AG08395 (cell line): ENCODE results near the gene DPYD.
A peak's percentile ranks its signal among the peaks of the same experiment; 100 is the strongest.

Source experiments
- DNase-seq: peaks from one replicate; pipeline ENCODE4 v3.0.0; 2012; ENCODE audit warnings: mixed read lengths, low spot score

The DPYD gene

GRCh38 chr1:97610102-97610501 lies 310.7 kb downstream of the DPYD start:
- DNase-seq, result no peak

GRCh38 chr1:97608272-97608671 lies 312.6 kb downstream of the DPYD start:
- no peak for DNase-seq

GRCh38 chr1:97603776-97604175 lies 317.1 kb downstream of the DPYD start:
- DNase-seq, result no peak

- DNase-seq, result no peak
Measured at GRCh38 chr1:97603218-97603617, 317.6 kb downstream of the DPYD start.

GRCh38 chr1:97599447-97599846 lies 321.4 kb downstream of the DPYD start:
- no peak for DNase-seq

GRCh38 chr1:97593192-97593591 lies 327.6 kb downstream of the DPYD start:
- DNase-seq, result no peak

GRCh38 chr1:97588772-97589171 lies 332.1 kb downstream of the DPYD start:
- no peak for DNase-seq

GRCh38 chr1:97581614-97582051 lies 339.2 kb downstream of the DPYD start:
- peak; percentile 6 for DNase-seq

GRCh38 chr1:97577613-97578012 lies 343.2 kb downstream of the DPYD start:
- DNase-seq, result no peak

GRCh38 chr1:97573553-97573952 lies 347.3 kb downstream of the DPYD start:
- no peak for DNase-seq

- DNase-seq, result no peak
Measured at GRCh38 chr1:97572561-97572960, 348.3 kb downstream of the DPYD start.

GRCh38 chr1:97571760-97572159 lies 349.1 kb downstream of the DPYD start:
- no peak for DNase-seq

GRCh38 chr1:97570691-97571090 lies 350.1 kb downstream of the DPYD start:
- no peak for DNase-seq

- no peak for DNase-seq
Measured at GRCh38 chr1:97567000-97567749, 353.7 kb downstream of the DPYD start.

- no peak for DNase-seq
Measured at GRCh38 chr1:97565886-97566285, 354.9 kb downstream of the DPYD start.

GRCh38 chr1:97563926-97564325 lies 356.9 kb downstream of the DPYD start:
- no peak for DNase-seq

- DNase-seq, result peak; percentile 37
Measured at GRCh38 chr1:97562081-97562480, 358.8 kb downstream of the DPYD start.

GRCh38 chr1:97560714-97561113 lies 360.1 kb downstream of the DPYD start:
- DNase-seq, result no peak

GRCh38 chr1:97553971-97554370 lies 366.9 kb downstream of the DPYD start:
- no peak for DNase-seq

- no peak for DNase-seq
Measured at GRCh38 chr1:97551113-97551512, 369.7 kb downstream of the DPYD start.

GRCh38 chr1:97545446-97545845 lies 375.4 kb downstream of the DPYD start:
- no peak for DNase-seq

- no peak for DNase-seq
Measured at GRCh38 chr1:97540346-97540888, 380.4 kb downstream of the DPYD start.

- no peak for DNase-seq
Measured at GRCh38 chr1:97538113-97538512, 382.7 kb downstream of the DPYD start.

GRCh38 chr1:97533358-97533757 lies 387.5 kb downstream of the DPYD start:
- no peak for DNase-seq
